ENCODE data around the gene KCNMA1. TPM values are rescaled to one million over a fixed set of nuclear protein-coding genes. Genes with fewer than 3 reads are reported as not detected.
A peak's percentile ranks its signal among the peaks of the same experiment; 100 is the strongest.

The KCNMA1 gene
- polyA plus RNA-seq, 1 of the 3 experiments (the other 2 are of a cell fraction): 107 TPM

- no peak for DNase-seq
- no peaks in the 10 kb centered on the region for H3K9me2 ChIP-seq
- no peaks in the 10 kb centered on the region for H3K27me3 ChIP-seq (ENCODE audit: insufficient read depth)
- no peaks in the 10 kb centered on the region for H3K9me3 ChIP-seq
- no peak for TF ChIP-seq YY1 (IDR thresholded peaks at IDR 0.05; ENCODE audit: low read depth)
- no peak for TF ChIP-seq MXI1 (IDR thresholded peaks at IDR 0.05; ENCODE audit: low read depth, low read length)
- no peak for TF ChIP-seq MEF2A (IDR thresholded peaks at IDR 0.05; ENCODE audit: borderline replicate concordance, low read depth)
- TF ChIP-seq EZH2phosphoT487 (IDR thresholded peaks at IDR 0.05; ENCODE audit: borderline replicate concordance, low read depth): no peak
- no peak for TF ChIP-seq RAD21 (IDR thresholded peaks at IDR 0.05; ENCODE audit: low read length)
- TF ChIP-seq TCF12 (IDR thresholded peaks at IDR 0.05): no peak
- H3K27ac ChIP-seq (ENCODE audit: low read depth in 2 of 2, low read length in 1 of 2): no peak overlapping the region
- H3K79me2 ChIP-seq (ENCODE audit: insufficient read depth): no peaks in the 10 kb centered on the region
- H3K9ac ChIP-seq: no peak overlapping the region
- H3K36me3 ChIP-seq (replicated peaks in 1 of 2; ENCODE audit: control insufficient read depth in 1 of 2, insufficient read depth in 2 of 2, low read length in 1 of 2): peaks cover 7 to 16% of the 10 kb centered on the region in 2 experiments
- H3K4me2 ChIP-seq: no peak overlapping the region
- H3F3A ChIP-seq (replicated peaks; ENCODE audit: insufficient read depth): peaks cover 8% of the 10 kb centered on the region
- H2AFZ ChIP-seq (ENCODE audit: low read depth): no peak overlapping the region
- ChIA-PET CTCF (interaction anchor here (0.9 to 8.3 kb wide), 7 partner anchors 74 to 509 kb away, joined by 3 to 140 read pairs (median 22); partner anchors contain the start of gene KCNMA1), POLR2A (no interaction called here)
- no peak overlapping the region for H3K4me3 ChIP-seq (ENCODE audit: low read depth in 2 of 2, low read length in 1 of 2)
- peaks cover 9 to 20% of the 10 kb centered on the region in 2 experiments; a peak in 3 of 4 replicates for H3K4me1 ChIP-seq (ENCODE audit: control insufficient read depth in 1 of 2, insufficient read depth in 2 of 2, low read depth in 1 of 2, low read length in 1 of 2)
- WGBS (ENCODE audit: low lambda C conversion rate): 93% methylated on average over 5 of the region's 5 CpGs
- no peaks in the 10 kb centered on the region for H4K20me1 ChIP-seq (ENCODE audit: insufficient read depth)
Observed at GRCh38 chr10:77248104-77248790, 389.4 kb downstream of the KCNMA1 start.

GRCh38 chr10:77247031-77247990 lies 390.3 kb downstream of the KCNMA1 start:
- 90% methylated on average over 12 of the region's 12 CpGs for WGBS (ENCODE audit: low lambda C conversion rate)
- Histone ChIP-seq H3K36me3 (replicated peaks in 1 of 2; ENCODE audit: control insufficient read depth in 1 of 2, insufficient read depth in 2 of 2, low read length in 1 of 2) (peaks cover 7 to 16% of the 10 kb centered on the region in 2 experiments), H3K9me3 (no peaks in the 10 kb centered on the region), H2AFZ (ENCODE audit: low read depth) (no peak overlapping the region), H3K9ac (no peak overlapping the region), H3K4me1 (ENCODE audit: control insufficient read depth in 1 of 2, insufficient read depth in 2 of 2, low read depth in 1 of 2, low read length in 1 of 2) (peaks cover 9 to 20% of the 10 kb centered on the region in 2 experiments; a peak in 3 of 4 replicates), H3K27ac (ENCODE audit: low read depth in 2 of 2, low read length in 1 of 2) (no peak overlapping the region; a peak in 1 of 4 replicates), H3K4me3 (ENCODE audit: low read depth in 2 of 2, low read length in 1 of 2) (no peak overlapping the region), H4K20me1 (ENCODE audit: insufficient read depth) (no peaks in the 10 kb centered on the region), H3K4me2 (no peak overlapping the region), H3F3A (replicated peaks; ENCODE audit: insufficient read depth) (peaks cover 12% of the 10 kb centered on the region), H3K9me2 (no peaks in the 10 kb centered on the region), H3K79me2 (ENCODE audit: insufficient read depth) (no peaks in the 10 kb centered on the region), H3K27me3 (ENCODE audit: insufficient read depth) (no peaks in the 10 kb centered on the region)
- DNase-seq: no peak
- POLR2A ChIA-PET: no interaction called here
- CTCF ChIA-PET: interaction anchor here (1.0 to 8.3 kb wide), 7 partner anchors 73 to 510 kb away, joined by 3 to 140 read pairs (median 14); partner anchors contain the start of gene KCNMA1
- TF ChIP-seq GATA2 (CRISPR knock-in tag; IDR thresholded peaks at IDR 0.05): 0 out of 2 replicates have a peak, but pooled peaks have one; percentile 17
- TF ChIP-seq TCF12 (IDR thresholded peaks at IDR 0.05): 0 out of 2 replicates have a peak, but pooled peaks have one; percentile 4
- no peak for TF ChIP-seq PBX3 (IDR thresholded peaks at IDR 0.05)
- TF ChIP-seq FOSL2 (IDR thresholded peaks at IDR 0.05; ENCODE audit: borderline replicate concordance, low read depth): peak; percentile 37; the same call in 1 of the 2 replicates

Measured in SK-N-SH (cell line).